ENCODE measurements around the gene ZNF14. TPM values are rescaled to one million over a fixed set of nuclear protein-coding genes. Genes with fewer than 3 reads are reported as not detected.

The ZNF14 gene
- total RNA-seq, 4 donors from 2014 or later, result 5.6 to 29.1 (median 20.4) TPM

DNA sequence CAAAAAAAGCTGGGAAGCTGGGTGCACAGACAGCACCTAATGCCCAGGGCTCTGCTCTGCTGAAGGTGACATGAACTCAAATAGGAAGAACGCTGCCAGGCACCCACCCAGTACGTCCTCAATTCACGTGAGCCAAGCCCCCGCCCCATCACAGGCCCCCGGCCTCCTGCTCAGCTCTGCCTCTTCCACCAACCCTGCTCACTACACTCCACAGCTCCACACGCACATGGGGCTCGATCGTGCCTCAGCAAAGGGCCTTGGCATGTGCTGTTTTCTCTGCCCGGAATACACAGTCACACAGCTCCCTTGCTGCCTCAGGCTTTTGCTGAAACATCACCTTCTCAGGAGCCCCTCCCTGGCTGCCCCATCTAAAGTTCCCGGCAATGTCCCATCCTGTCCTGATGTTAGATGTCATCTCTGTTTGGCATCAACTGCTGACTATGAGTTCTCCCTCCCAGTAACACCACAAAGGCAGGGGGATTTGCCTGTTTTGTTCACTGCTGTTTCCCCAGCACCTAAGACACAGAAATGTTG, 71.7 kb downstream of the ZNF14 start:
- Histone ChIP-seq H3K27me3 (no peaks in the 10 kb centered on the region), H3K36me3 (no peaks in the 10 kb centered on the region), H3K4me1 (peaks cover 0 to 8% of the 10 kb centered on the region in 2 donors), H3K27ac (no peak overlapping the region), H3K9me3 (no peaks in the 10 kb centered on the region), H3K4me3 (no peak overlapping the region)
- TF ChIP-seq CTCF (IDR thresholded peaks at IDR 0.05), result no peak
- no peak for DNase-seq
- intact Hi-C loops (cut with DNase I; ENCODE audit: low total_unique reads), result no loop called here

Small RNA genes within 50 kb of the gene (small RNA-seq; reads per million reads assigned to genes)
- gene AC011458.2 (not detected), gene AC011477.5 (not detected)

Other genes starting within 250 kb of the ZNF14 start
- gene TSSK6, start 217.6 kb downstream of the ZNF14 start, total RNA-seq, result 1 to 10 TPM in 2 of 4 donors, not detected in 2; 1.3 to 2.0 TPM
- 100 to 1,000 TPM in 1 of 4 donors, 10 to 100 TPM in 3; 28.6 to 204 (median 60.9) TPM for gene NDUFA13, start 216.9 kb downstream of the ZNF14 start, total RNA-seq
- 1 to 10 TPM in 3 of 4 donors, not detected in 1; 1.5 to 6.8 (median 2.9) TPM for gene YJEFN3, start 204.2 kb downstream of the ZNF14 start, total RNA-seq
- 1 to 10 TPM in 1 of 4 donors, under 1 TPM in 1, not detected in 2; 0.15 to 1.2 TPM for gene CILP2, start 194.8 kb downstream of the ZNF14 start, total RNA-seq
- gene PBX4, start 114.4 kb downstream of the ZNF14 start, total RNA-seq, result 1 to 10 TPM in 3 of 4 donors, not detected in 1; 1.3 to 2.8 (median 1.6) TPM
- gene LPAR2, start 104.9 kb downstream of the ZNF14 start, total RNA-seq, result 1 to 10 TPM in 2 of 4 donors, under 1 TPM in 1, not detected in 1; 0.59 to 5.5 (median 3.8) TPM
- gene GMIP, start 89.5 kb downstream of the ZNF14 start, total RNA-seq, result 10 to 100 TPM in 1 of 4 donors, 1 to 10 TPM in 3; 5.6 to 10.8 (median 8.2) TPM
- gene ATP13A1, start 69.4 kb downstream of the ZNF14 start, total RNA-seq, result 100 to 1,000 TPM in 1 of 4 donors, 10 to 100 TPM in 3; 17.4 to 130 (median 56.9) TPM
- 10 to 100 TPM in 1 of 4 donors, 1 to 10 TPM in 3; 1.5 to 12.3 (median 9.9) TPM for gene ZNF101, start 64.3 kb downstream of the ZNF14 start, total RNA-seq
- gene ZNF506, start 88.6 kb upstream of the ZNF14 start, total RNA-seq, result 10 to 100 TPM; 18.7 to 90.3 (median 44.9) TPM
- 10 to 100 TPM; 10.1 to 24.7 (median 19.0) TPM for gene ZNF253, start 132.8 kb upstream of the ZNF14 start, total RNA-seq
- 10 to 100 TPM in 1 of 4 donors, 1 to 10 TPM in 2, under 1 TPM in 1; 0.29 to 29.6 (median 8.6) TPM for gene ZNF93, start 167.8 kb upstream of the ZNF14 start, total RNA-seq